HepG2 (cell line): Measurements from ENCODE around the gene INPP5E. TPM values are rescaled to one million over a fixed set of nuclear protein-coding genes. Genes with fewer than 3 reads are reported as not detected.
A peak's percentile ranks its signal among the peaks of the same experiment; 100 is the strongest.

ENCODE experiments used
- AFF4 ChIP-seq: sonication (generic); formaldehyde crosslinking; IDR thresholded peaks from 2 replicates; pipeline ENCODE4 v1.4.0; 2020; ENCODE audit warnings: missing genetic modification reagents
- DMAP1 ChIP-seq: IDR thresholded peaks from 2 replicates; pipeline ENCODE4 v1.6.1; 2016
- DR1 ChIP-seq: sonication (generic); formaldehyde crosslinking; IDR thresholded peaks from 2 replicates; pipeline ENCODE4 v1.8.0; 2021; ENCODE audit warnings: mild to moderate bottlenecking, missing genetic modification reagents, inconsistent platforms
- ETV6 ChIP-seq: sonication (generic); formaldehyde crosslinking; conservative IDR thresholded peaks from 2 replicates; pipeline ENCODE4 v1.4.0; 2020; ENCODE audit warnings: missing genetic modification reagents
- FOSL2 ChIP-seq: sonication (generic); formaldehyde crosslinking; IDR thresholded peaks from 2 replicates; pipeline ENCODE4 v1.4.0; 2020; ENCODE audit warnings: missing genetic modification reagents
- HNRNPUL1 ChIP-seq: fragments of 200-400 bp; formaldehyde crosslinking; IDR thresholded peaks from 2 replicates; pipeline ENCODE4 v1.6.1; 2017; ENCODE audit warnings: low read depth, mild to moderate bottlenecking, low read length, moderate library complexity
- MAFF ChIP-seq: IDR thresholded peaks from 2 replicates; pipeline ENCODE4 v1.6.1; 2011; ENCODE audit warnings: low read depth, low read length, improper control_type of control experiment
- PITX1 ChIP-seq: sonication (generic); formaldehyde crosslinking; IDR thresholded peaks from 2 replicates; pipeline ENCODE4 v1.5.1; 2020; ENCODE audit warnings: mild to moderate bottlenecking, missing genetic modification reagents
- PLRG1 ChIP-seq: fragments of 450-650 bp; conservative IDR thresholded peaks from 2 replicates; pipeline ENCODE4 v1.6.1; 2016
- RAD21 ChIP-seq: fragments of 450-650 bp; formaldehyde crosslinking; IDR thresholded peaks from 2 replicates; pipeline ENCODE4 v1.5.0; 2020; ENCODE audit warnings: mild to moderate bottlenecking
- RBM39 ChIP-seq: fragments of 200-400 bp; formaldehyde crosslinking; IDR thresholded peaks from one replicate; pipeline ENCODE4 v1.6.1; 2018; ENCODE audit warnings: antibody characterized with exemption, mild to moderate bottlenecking, low read depth, low read length; ENCODE audit not compliant: poor library complexity, severe bottlenecking
- SALL1 ChIP-seq: sonication (generic); formaldehyde crosslinking; IDR thresholded peaks from 2 replicates; pipeline ENCODE4 v1.8.0; 2022; ENCODE audit warnings: mild to moderate bottlenecking, missing genetic modification reagents
- TBL1XR1 ChIP-seq: fragments of 150-350 bp; IDR thresholded peaks from 2 replicates; pipeline ENCODE4 v1.6.1; 2014; ENCODE audit warnings: borderline replicate concordance, low read length; ENCODE audit not compliant: partially characterized antibody
- ZBTB37 ChIP-seq: sonication (generic); formaldehyde crosslinking; IDR thresholded peaks from 2 replicates; pipeline ENCODE4 v1.4.0; 2020; ENCODE audit warnings: mild to moderate bottlenecking, missing genetic modification reagents
- ZHX1 ChIP-seq: sonication (generic); formaldehyde crosslinking; IDR thresholded peaks from 2 replicates; pipeline ENCODE4 v1.8.1; 2022; ENCODE audit warnings: low read depth, mild to moderate bottlenecking, missing genetic modification reagents
- ZNF510 ChIP-seq: sonication (generic); formaldehyde crosslinking; IDR thresholded peaks from 2 replicates; pipeline ENCODE4 v1.4.0; 2020; ENCODE audit warnings: low read depth, mild to moderate bottlenecking, missing genetic modification reagents
- ZNF512B ChIP-seq: sonication (generic); formaldehyde crosslinking; IDR thresholded peaks from 2 replicates; pipeline ENCODE4 v1.5.1; 2020; ENCODE audit warnings: missing genetic modification reagents, mild to moderate bottlenecking, borderline replicate concordance
- ZNF530 ChIP-seq: sonication (generic); formaldehyde crosslinking; IDR thresholded peaks from 2 replicates; pipeline ENCODE4 v1.5.0; 2020; ENCODE audit warnings: low read depth, mild to moderate bottlenecking, missing genetic modification reagents
- ZNF549 ChIP-seq: sonication (generic); formaldehyde crosslinking; IDR thresholded peaks from 2 replicates; pipeline ENCODE4 v1.5.0; 2020; ENCODE audit warnings: missing genetic modification reagents
- polyA plus RNA-seq, 8 experiments: library from polyadenylated mRNA; depleted of rRNA in 3 of 8; stranded (reverse) in 7 of 8; unstranded in 1 of 8; fragments of >200 nt; fragmentation: Illumina TruSeq in 4 of 8; extraction: Trizol in 4 of 8; gene quantifications; 2 replicates each; pipeline versions ENCODE4 v1.2.1 to v1.2.3, GENCODE V29; 2011 to 2016; ENCODE audit warnings: low read depth in 4 of 8, missing spikeins in 1 of 8, mixed read lengths in 1 of 8; ENCODE audit not compliant: insufficient read depth in 1 of 8
- total RNA-seq, 5 experiments: library from RNA; depleted of rRNA; stranded (reverse); fragments of >200 nt; fragmentation: Illumina TruSeq; extraction: Trizol; gene quantifications; 2 replicates each; pipeline ENCODE4 v1.2.3, GENCODE V29; 2016; ENCODE audit warnings: low read depth in 1 of 5

The INPP5E gene
- total and polyA plus RNA-seq, 2 of the 13 experiments (the other 11 are each of a cell fraction or from before 2014, with no cell fraction given), result 5.5 TPM

GRCh38 chr9:136488247-136489214 is 48.9 kb upstream of the INPP5E start (continued):
- TF ChIP-seq ZHX1 (CRISPR knock-in tag) (no peak), SALL1 (CRISPR knock-in tag) (peak; percentile 37; the same call in 1 of the 2 replicates), ZBTB37 (CRISPR knock-in tag) (no peak), MAFF (no peak), RAD21 (CRISPR knock-in tag) (peak; percentile 95), TBL1XR1 (no peak), ETV6 (CRISPR knock-in tag) (no peak), AFF4 (CRISPR knock-in tag) (no peak), DR1 (no peak), ZNF510 (CRISPR knock-in tag) (no peak), HNRNPUL1 (no peak), DMAP1 (no peak), PLRG1 (no peak), RBM39 (no peak), ZNF549 (no peak), PITX1 (CRISPR knock-in tag) (no peak), ZNF512B (no peak), ZNF530 (CRISPR knock-in tag) (no peak), FOSL2 (CRISPR knock-in tag) (peak; percentile 34)
